ENCODE data around the gene G3BP2.

DNA sequence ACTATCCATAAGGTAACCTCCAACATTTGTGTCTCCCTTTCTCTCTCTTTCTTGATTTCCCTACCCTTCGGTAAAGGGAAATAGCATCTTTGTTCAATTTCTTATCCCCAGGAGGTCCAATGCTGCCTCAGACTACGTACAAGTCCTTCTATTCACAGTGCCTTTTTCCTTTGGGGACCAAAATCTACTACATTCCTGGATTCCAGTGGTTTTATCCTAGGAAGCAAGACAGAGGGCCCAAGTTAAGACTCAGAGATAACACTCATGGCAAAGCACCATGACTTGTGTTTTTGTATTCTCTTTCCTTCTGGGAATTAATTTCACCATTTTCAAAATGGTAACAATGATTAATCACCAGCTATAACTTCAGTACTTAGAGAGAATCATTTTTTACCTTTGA, 10.6 kb downstream of the G3BP2 start:
- TF ChIP-seq, protein P1, sequence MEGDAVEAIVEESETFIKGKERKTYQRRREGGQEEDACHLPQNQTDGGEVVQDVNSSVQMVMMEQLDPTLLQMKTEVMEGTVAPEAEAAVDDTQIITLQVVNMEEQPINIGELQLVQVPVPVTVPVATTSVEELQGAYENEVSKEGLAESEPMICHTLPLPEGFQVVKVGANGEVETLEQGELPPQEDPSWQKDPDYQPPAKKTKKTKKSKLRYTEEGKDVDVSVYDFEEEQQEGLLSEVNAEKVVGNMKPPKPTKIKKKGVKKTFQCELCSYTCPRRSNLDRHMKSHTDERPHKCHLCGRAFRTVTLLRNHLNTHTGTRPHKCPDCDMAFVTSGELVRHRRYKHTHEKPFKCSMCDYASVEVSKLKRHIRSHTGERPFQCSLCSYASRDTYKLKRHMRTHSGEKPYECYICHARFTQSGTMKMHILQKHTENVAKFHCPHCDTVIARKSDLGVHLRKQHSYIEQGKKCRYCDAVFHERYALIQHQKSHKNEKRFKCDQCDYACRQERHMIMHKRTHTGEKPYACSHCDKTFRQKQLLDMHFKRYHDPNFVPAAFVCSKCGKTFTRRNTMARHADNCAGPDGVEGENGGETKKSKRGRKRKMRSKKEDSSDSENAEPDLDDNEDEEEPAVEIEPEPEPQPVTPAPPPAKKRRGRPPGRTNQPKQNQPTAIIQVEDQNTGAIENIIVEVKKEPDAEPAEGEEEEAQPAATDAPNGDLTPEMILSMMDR (IDR thresholded peaks at IDR 0.05) = no peak
- no peak for TF ChIP-seq POLR2A (IDR thresholded peaks at IDR 0.05)
- no peak for TF ChIP-seq EP300 (IDR thresholded peaks at IDR 0.05)
- TF ChIP-seq POLR2AphosphoS5 (IDR thresholded peaks at IDR 0.05) = no peak
